ENCODE measurements around the gene PEMT.

DNA sequence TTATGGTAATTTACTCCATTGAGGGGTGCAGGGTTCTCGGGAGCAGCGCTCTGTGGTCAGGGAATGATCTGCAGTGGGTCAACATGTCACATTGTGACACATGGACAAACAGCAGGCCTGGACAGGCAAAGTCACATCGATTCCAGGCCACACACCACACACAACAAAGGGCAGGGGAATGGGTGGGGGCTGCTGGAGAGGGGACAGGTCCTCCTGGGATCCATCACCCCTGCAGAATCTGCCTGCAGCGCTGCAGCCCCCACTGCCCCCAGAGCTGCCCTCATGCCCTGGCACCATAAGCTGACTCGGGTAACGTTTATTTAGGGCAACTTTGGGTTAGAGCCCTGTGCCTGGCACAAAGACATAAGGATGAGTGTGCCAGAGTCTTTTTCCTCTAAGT is 9.1 kb downstream of the PEMT start:
- no peak for TF ChIP-seq CTCF (IDR thresholded peaks at IDR 0.05)
- no peak for TF ChIP-seq ZFX (IDR thresholded peaks at IDR 0.05; ENCODE audit: borderline replicate concordance)
